Heart left ventricle (tissue), 16 donors: ENCODE results near the gene TNNI3K. TPM values are rescaled to one million over a fixed set of nuclear protein-coding genes. Genes with fewer than 3 reads are reported as not detected.

Source experiments
- ATAC-seq, 4 donors: fragments of 200-7000 bp; cut with Tn5 transposase; one replicate each; pipeline ENCODE4 v1.9.1; 2020 to 2022; ENCODE audit warnings: moderate library complexity in 4 of 4, mild to moderate bottlenecking in 3 of 4, moderate number of reproducible peaks in 1 of 4
- DNase-seq, 5 donors: peaks; one replicate each; pipeline ENCODE4 v3.0.0-alpha.2; 2020
- H3K27ac ChIP-seq, 12 donors: fragments of 200-600 bp; sonication (generic) in 4 of 12; one replicate each; pipeline versions ENCODE4 v1.5.0 to v1.8.0; 2016 to 2022; ENCODE audit warnings: mild to moderate bottlenecking in 2 of 12
- H3K27me3 ChIP-seq, 9 donors: fragments of 200-600 bp; sonication (generic) in 2 of 9; one replicate each; pipeline versions ENCODE4 v1.5.1 to v1.8.0; 2016 to 2022; ENCODE audit warnings: mild to moderate bottlenecking in 3 of 9
- H3K36me3 ChIP-seq, 9 donors: fragments of 200-600 bp; sonication (generic) in 2 of 9; one replicate each; pipeline versions ENCODE4 v1.5.0 to v1.8.0; 2018 to 2022; ENCODE audit warnings: mild to moderate bottlenecking in 2 of 9
- H3K4me1 ChIP-seq, 12 donors: fragments of 200-600 bp; sonication (generic) in 4 of 12; one replicate each; pipeline versions ENCODE4 v1.5.0 to v1.8.0; 2016 to 2022; ENCODE audit warnings: mild to moderate bottlenecking in 3 of 12
- H3K4me3 ChIP-seq, 12 donors: fragments of 200-600 bp; sonication (generic) in 4 of 12; one replicate each; pipeline versions ENCODE4 v1.5.0 to v1.8.0; 2017 to 2022; ENCODE audit warnings: mild to moderate bottlenecking in 9 of 12, moderate library complexity in 4 of 12
- H3K9me3 ChIP-seq, 12 donors: fragments of 200-600 bp; sonication (generic) in 4 of 12; one replicate each; pipeline versions ENCODE4 v1.5.0 to v1.8.0; 2016 to 2022; ENCODE audit warnings: mild to moderate bottlenecking in 1 of 12
- CTCF ChIP-seq, 12 donors: fragments of 200-600 bp; sonication (generic) in 4 of 12; IDR thresholded peaks; one replicate each; pipeline versions ENCODE4 v1.5.0 to v1.8.0; 2018 to 2022; ENCODE audit warnings: antibody characterized with exemption in 12 of 12, mild to moderate bottlenecking in 5 of 12
- POLR2A ChIP-seq, 2 donors: fragments of 450-650 bp; IDR thresholded peaks; one replicate each; pipeline ENCODE4 v1.6.1; 2017; ENCODE audit warnings: antibody characterized with exemption in 2 of 2, mild to moderate bottlenecking in 2 of 2, moderate library complexity in 2 of 2
- WGBS, 4 donors: extraction: QIAGEN DNeasy Blood & Tissue Kit in 2 of 4; methylation state at CpG; one replicate each; pipeline versions ENCODE4 v1.1.5 to v1.1.7; 2013 to 2018; 5-methylcytosine and 5-hydroxymethylcytosine counted together
- intact Hi-C, 10 donors: fragments of 100-400 bp; cut with DNase I; formaldehyde crosslinking; loops; one replicate each; pipeline versions ENCODE4 v1.11.1 to v1.14.2; 2022
- polyA plus RNA-seq, 2 donors: library from polyadenylated mRNA; stranded (reverse); fragments of 200-250 nt; gene quantifications; one replicate each; pipeline ENCODE4 v1.2.3, GENCODE V29; 2013
- total RNA-seq, 9 donors: library from RNA; depleted of rRNA in 2 of 9; stranded (reverse); fragments of >200 nt in 2 of 9; fragmentation: NEBNext Ultra II Directional in 3 of 9; extraction: Animal tissue kit (Norgen Biotek cat#: 25700) in 3 of 9; gene quantifications; one replicate each; pipeline versions ENCODE4 v1.1.0 to v1.2.4, GENCODE V29; 2016 to 2023
- donor health status: ischemic (EF 13 %, LVEDD 7.1; RV severe dilation, severe dysfunction).
- donor health status: healthy with polysubstance abuse.
- donor health status: DM: no; HTN: yes; CAD: no.
- donor health status: DM: no; HTN: no; CAD: no.
- donor health status: ischemic (EF 25% LVEDD 6.9; RV normal size, moderate dysfunction).
- donor health status: ischemic (EF 25% LVEDD 5.7; RV mildly dilated, moderate dysfunction).
- donor health status: healthy.
- donor health status: DM: yes; HTN: yes; CAD: no.
- donor health status: ischemic (EF 35%, LVEDD 5.7; RV mildly dilated, moderate dysfunction).
- donor health status: nonischemic (EF 11% LVEDD 7.7; RV severe dilation, severe dysfunction).
- donor health status: DM: yes; HTN: yes; CAD: no.
- donor health status: PGD.
- donor health status: ischemic (EF 29% LVEDD 5.4; RV normal size, mild dysfunction).
- donor health status: nonischemic (EF 23%, LVEDD 6.1; RV moderate dilation, normal function).

The TNNI3K gene
- total and polyA plus RNA-seq, 11 donors = 11.5 to 108 (median 59.9) TPM

DNA sequence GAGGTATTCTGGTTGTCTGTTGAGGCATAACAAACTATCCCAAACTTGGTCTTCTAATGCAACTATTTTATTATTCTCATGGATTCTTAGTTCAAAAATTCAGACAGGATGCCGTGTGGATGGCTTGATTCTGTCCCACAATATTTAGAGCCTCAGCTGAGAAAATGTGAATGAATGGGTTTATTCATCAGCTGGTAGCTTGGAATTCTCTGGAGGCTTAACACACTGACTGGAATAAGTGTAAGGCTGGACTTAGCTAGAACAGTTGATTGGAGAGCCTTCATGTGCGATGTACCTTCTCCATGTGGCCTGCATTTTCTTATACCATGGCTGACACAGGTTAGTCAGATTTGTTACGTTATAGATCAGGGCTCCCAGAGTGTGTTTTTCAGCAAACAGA is 30.8 kb downstream of the TNNI3K start:
- Histone ChIP-seq H3K27ac (no peak overlapping the region), H3K4me1 (peaks cover 0 to 15% (median 0%) of the 10 kb centered on the region in 12 donors), H3K9me3 (no peaks in the 10 kb centered on the region), H3K27me3 (no peaks in the 10 kb centered on the region), H3K36me3 (peaks cover 0 to 32% (median 0%) of the 10 kb centered on the region in 9 donors), H3K4me3 (no peak overlapping the region)
- WGBS, 4 donors = 84 to 90% (median 88%) methylated on average over 3 of the region's 3 CpGs
- TF ChIP-seq POLR2A (IDR thresholded peaks at IDR 0.05) (no peak), CTCF (IDR thresholded peaks at IDR 0.05) (no peak)
- no peak for DNase-seq
- intact Hi-C loops = no loop called here
- no peak for ATAC-seq

DNA sequence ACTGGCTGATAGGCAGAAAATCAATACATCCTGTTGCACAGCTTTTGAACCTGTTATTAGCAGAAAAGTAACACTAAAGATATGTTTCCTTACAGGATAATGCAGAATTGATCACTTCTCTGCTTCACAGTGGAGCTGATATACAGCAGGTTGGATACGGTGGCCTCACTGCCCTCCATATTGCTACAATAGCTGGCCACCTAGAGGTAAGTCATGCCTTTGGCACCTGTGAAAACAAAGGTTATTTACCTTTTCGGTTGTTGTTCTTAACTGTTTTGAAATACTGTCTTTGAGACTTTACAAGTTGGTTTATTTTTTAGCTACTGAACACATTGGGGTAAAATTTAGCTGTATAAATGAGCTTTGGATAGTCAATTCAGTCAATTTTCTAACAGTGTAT is 36.3 kb downstream of the TNNI3K start:
- no peak overlapping the region for H3K4me3 ChIP-seq
- WGBS, 4 donors = 85 to 91% (median 89%) methylated on average over 2 of the region's 2 CpGs
- intact Hi-C loops = no loop called here
- H3K9me3 ChIP-seq = no peaks in the 10 kb centered on the region
- no peak overlapping the region for H3K27ac ChIP-seq
- H3K4me1 ChIP-seq = peaks cover 0 to 15% (median 0%) of the 10 kb centered on the region in 12 donors
- no peaks in the 10 kb centered on the region for H3K27me3 ChIP-seq
- ATAC-seq (no peak), DNase-seq (no peak)
- TF ChIP-seq CTCF (IDR thresholded peaks at IDR 0.05) = no peak
- TF ChIP-seq POLR2A (IDR thresholded peaks at IDR 0.05) = no peak
- H3K36me3 ChIP-seq = peaks cover 0 to 47% (median 3%) of the 10 kb centered on the region in 9 donors

GRCh38 chr1:74280642-74281396 is 45.6 kb downstream of the TNNI3K start:
- no peak for TF ChIP-seq CTCF (IDR thresholded peaks at IDR 0.05)
- TF ChIP-seq POLR2A (IDR thresholded peaks at IDR 0.05) = no peak
- intact Hi-C loops = no loop called here
- Histone ChIP-seq H3K9me3 (no peaks in the 10 kb centered on the region), H3K27ac (no peak overlapping the region), H3K36me3 (peaks cover 0 to 47% (median 4%) of the 10 kb centered on the region in 9 donors), H3K27me3 (no peaks in the 10 kb centered on the region), H3K4me1 (no peaks in the 10 kb centered on the region), H3K4me3 (no peak overlapping the region)
- ATAC-seq (peak in 3 of 4 donors; percentile 37 to 56 (median 41)), DNase-seq (no peak)
- WGBS, 4 donors = 90 to 93% (median 92%) methylated on average over 5 to 6 of the region's 6 CpGs

DNA sequence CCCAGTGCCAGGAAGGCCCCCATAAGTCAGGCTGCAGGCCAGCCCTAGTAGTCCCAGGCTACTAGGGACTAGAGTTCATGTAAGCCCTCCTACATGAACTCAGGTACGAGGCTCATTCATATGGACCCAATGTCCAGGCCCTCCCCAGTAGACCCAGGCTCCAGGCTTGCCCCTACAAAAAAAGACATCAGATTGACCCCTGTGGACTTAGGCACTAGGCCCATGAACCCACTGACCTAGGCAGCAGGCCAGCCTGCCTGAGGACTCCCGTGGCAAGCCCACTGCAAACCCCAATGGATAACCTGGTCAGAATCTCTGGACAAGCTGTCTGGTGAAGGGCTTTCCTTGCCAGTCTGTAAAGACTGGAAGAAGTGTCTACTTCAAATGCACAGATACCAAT is 51.2 kb downstream of the TNNI3K start:
- no peaks in the 10 kb centered on the region for H3K27me3 ChIP-seq
- intact Hi-C loops = no loop called here
- WGBS, 4 donors = 67 to 92% (median 85%) methylated on average over 1 to 2 of the region's 2 CpGs

More for the DNA sequence above, 51.2 kb downstream of the TNNI3K start:
- Histone ChIP-seq H3K4me3 (no peak overlapping the region), H3K4me1 (peaks cover 0 to 2% (median 0%) of the 10 kb centered on the region in 12 donors), H3K27ac (no peak overlapping the region), H3K9me3 (peaks cover 0 to 15% (median 3%) of the 10 kb centered on the region in 12 donors), H3K36me3 (peaks cover 0 to 23% (median 0%) of the 10 kb centered on the region in 9 donors)
- ATAC-seq (peak in 1 of 4 donors; percentile 28), DNase-seq (no peak)
- TF ChIP-seq POLR2A (IDR thresholded peaks at IDR 0.05) = no peak
- TF ChIP-seq CTCF (IDR thresholded peaks at IDR 0.05) = no peak
